Panc1 (cell line): ENCODE data around the gene SLC9A3. TPM values are rescaled to one million over a fixed set of nuclear protein-coding genes. Genes with fewer than 3 reads are reported as not detected.

Experiments
- ATAC-seq: fragments of 200-7000 bp; cut with Tn5 transposase; 2 replicates; pipeline ENCODE4 v1.9.1; 2020; ENCODE audit warnings: mild to moderate bottlenecking, moderate library complexity
- BruUV-seq: library from RNA; stranded (reverse); fragments of 400-500 nt; replicated peaks from 2 replicates; lab custom pipeline; 2021; lab: Mats Ljungman, UMichigan
- CTCF ChIA-PET: fragments of 300-600 bp; sonication (Branson Sonifier 250); formaldehyde crosslinking; loops from one replicate; lab custom pipeline; 2022; ENCODE audit warnings: antibody characterized with exemption; lab: Charles Lee
- POLR2A ChIA-PET: fragments of 300-600 bp; sonication (Branson Sonifier 250); formaldehyde crosslinking; loops from one replicate; lab custom pipeline; 2022; ENCODE audit warnings: antibody characterized with exemption; lab: Charles Lee
- DNase-seq: peaks from one replicate; pipeline ENCODE4 v3.0.0-alpha.2; 2010; ENCODE audit warnings: low read depth, low spot score
- H3K27ac ChIP-seq: 2 replicates; pipeline ENCODE4 v1.5.1; 2011; ENCODE audit warnings: mild to moderate bottlenecking, low read length, inconsistent platforms
- H3K27me3 ChIP-seq: fragments of 200-500 bp; sonication (Bioruptor generic); 2 replicates; pipeline ENCODE4 v1.6.0; 2014; ENCODE audit warnings: low read length, inconsistent platforms; ENCODE audit not compliant: control insufficient read depth, insufficient read depth
- H3K36me3 ChIP-seq: fragments of 200-500 bp; sonication (Bioruptor generic); 2 replicates; pipeline ENCODE4 v1.5.1; 2014; ENCODE audit warnings: inconsistent platforms, mild to moderate bottlenecking, low read length, moderate library complexity; ENCODE audit not compliant: control insufficient read depth, insufficient read depth
- H3K4me1 ChIP-seq: 2 replicates; pipeline ENCODE4 v1.5.1; 2011; ENCODE audit warnings: inconsistent platforms, mild to moderate bottlenecking, low read length, moderate library complexity; ENCODE audit not compliant: control insufficient read depth, insufficient read depth
- H3K4me3 ChIP-seq, 2 experiments: 2 replicates each; pipeline ENCODE4 v1.5.1; 2011 to 2012; ENCODE audit warnings: low read depth in 2 of 2, low read length in 2 of 2, mild to moderate bottlenecking in 2 of 2, inconsistent platforms in 1 of 2, moderate library complexity in 1 of 2
- H3K9me3 ChIP-seq: fragments of 200-500 bp; sonication (Bioruptor generic); 2 replicates; pipeline ENCODE4 v1.5.1; 2014; ENCODE audit warnings: low read depth, mild to moderate bottlenecking, inconsistent platforms, low read length, moderate library complexity; ENCODE audit not compliant: control insufficient read depth, insufficient read depth
- POLR2AphosphoS5 ChIP-seq: IDR thresholded peaks from 2 replicates; pipeline ENCODE4 v1.6.1; 2012; ENCODE audit warnings: mild to moderate bottlenecking, low read depth, low read length, moderate library complexity
- SIN3A ChIP-seq: IDR thresholded peaks from 2 replicates; pipeline ENCODE4 v1.6.1; 2012; ENCODE audit warnings: low read depth, mild to moderate bottlenecking, low read length, moderate library complexity, borderline replicate concordance; ENCODE audit not compliant: insufficient read depth
- TCF7L2 ChIP-seq: IDR thresholded peaks from 2 replicates; pipeline ENCODE4 v1.6.1; 2011; ENCODE audit warnings: mild to moderate bottlenecking, low read depth, low read length, inconsistent platforms
- in situ Hi-C: cut with HindIII; loops from 2 replicates; pipeline ENCODE4 v1.10.0; 2016; ENCODE audit warnings: low sequenced_read_pairs, low pct_unique_long_range_greater_than_20kb
- intact Hi-C: fragments of 100-400 bp; cut with micrococcal nuclease; formaldehyde crosslinking; loops from one replicate; pipeline ENCODE4 v1.10.0; 2022; ENCODE audit not compliant: unreplicated experiment
- total RNA-seq: library from RNA; stranded (reverse); gene quantifications from one replicate; pipeline ENCODE4 v1.2.1, GENCODE V29; 2021; ENCODE audit not compliant: unreplicated experiment
- TF ChIP-seq, protein P1 (sequence below): fragments of 450-650 bp; IDR thresholded peaks from 2 replicates; pipeline ENCODE4 v1.5.1; 2017; ENCODE audit warnings: mild to moderate bottlenecking
- TF ChIP-seq, protein P2 (sequence below), 2 experiments: IDR thresholded peaks; 2 replicates each; pipeline ENCODE4 v1.6.1; 2011 to 2012; ENCODE audit warnings: low read depth in 2 of 2, control low read depth in 1 of 2, low read length in 1 of 2, mild to moderate bottlenecking in 1 of 2, moderate library complexity in 1 of 2; ENCODE audit not compliant: insufficient read depth in 1 of 2

The SLC9A3 gene
- total RNA-seq, 1 experiment from 2014 or later = 2.0 TPM

DNA sequence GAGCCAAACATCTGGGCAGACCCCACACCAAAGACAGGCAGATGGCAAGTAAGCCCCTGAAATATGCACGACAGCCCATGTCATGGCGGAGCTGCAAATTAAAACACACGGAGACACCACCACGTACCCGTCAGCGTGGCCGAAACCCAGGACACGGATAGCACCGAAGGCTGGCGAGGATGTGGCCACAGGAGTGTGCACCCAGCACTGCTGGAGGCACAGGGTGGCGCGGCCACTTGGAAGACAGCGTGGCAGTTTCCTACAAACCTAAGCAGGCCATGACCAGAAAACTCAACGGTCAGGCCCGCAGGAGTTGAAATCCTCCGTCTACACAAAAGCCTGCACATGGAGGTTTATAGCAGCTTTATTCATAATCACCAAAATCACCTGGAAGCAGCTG, 12.8 kb downstream of the SLC9A3 start:
- no peak for TF ChIP-seq SIN3A
- no peak for TF ChIP-seq POLR2AphosphoS5
- TF ChIP-seq, protein P1, sequence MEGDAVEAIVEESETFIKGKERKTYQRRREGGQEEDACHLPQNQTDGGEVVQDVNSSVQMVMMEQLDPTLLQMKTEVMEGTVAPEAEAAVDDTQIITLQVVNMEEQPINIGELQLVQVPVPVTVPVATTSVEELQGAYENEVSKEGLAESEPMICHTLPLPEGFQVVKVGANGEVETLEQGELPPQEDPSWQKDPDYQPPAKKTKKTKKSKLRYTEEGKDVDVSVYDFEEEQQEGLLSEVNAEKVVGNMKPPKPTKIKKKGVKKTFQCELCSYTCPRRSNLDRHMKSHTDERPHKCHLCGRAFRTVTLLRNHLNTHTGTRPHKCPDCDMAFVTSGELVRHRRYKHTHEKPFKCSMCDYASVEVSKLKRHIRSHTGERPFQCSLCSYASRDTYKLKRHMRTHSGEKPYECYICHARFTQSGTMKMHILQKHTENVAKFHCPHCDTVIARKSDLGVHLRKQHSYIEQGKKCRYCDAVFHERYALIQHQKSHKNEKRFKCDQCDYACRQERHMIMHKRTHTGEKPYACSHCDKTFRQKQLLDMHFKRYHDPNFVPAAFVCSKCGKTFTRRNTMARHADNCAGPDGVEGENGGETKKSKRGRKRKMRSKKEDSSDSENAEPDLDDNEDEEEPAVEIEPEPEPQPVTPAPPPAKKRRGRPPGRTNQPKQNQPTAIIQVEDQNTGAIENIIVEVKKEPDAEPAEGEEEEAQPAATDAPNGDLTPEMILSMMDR = no peak
- TF ChIP-seq TCF7L2 = no peak
- TF ChIP-seq, protein P2, sequence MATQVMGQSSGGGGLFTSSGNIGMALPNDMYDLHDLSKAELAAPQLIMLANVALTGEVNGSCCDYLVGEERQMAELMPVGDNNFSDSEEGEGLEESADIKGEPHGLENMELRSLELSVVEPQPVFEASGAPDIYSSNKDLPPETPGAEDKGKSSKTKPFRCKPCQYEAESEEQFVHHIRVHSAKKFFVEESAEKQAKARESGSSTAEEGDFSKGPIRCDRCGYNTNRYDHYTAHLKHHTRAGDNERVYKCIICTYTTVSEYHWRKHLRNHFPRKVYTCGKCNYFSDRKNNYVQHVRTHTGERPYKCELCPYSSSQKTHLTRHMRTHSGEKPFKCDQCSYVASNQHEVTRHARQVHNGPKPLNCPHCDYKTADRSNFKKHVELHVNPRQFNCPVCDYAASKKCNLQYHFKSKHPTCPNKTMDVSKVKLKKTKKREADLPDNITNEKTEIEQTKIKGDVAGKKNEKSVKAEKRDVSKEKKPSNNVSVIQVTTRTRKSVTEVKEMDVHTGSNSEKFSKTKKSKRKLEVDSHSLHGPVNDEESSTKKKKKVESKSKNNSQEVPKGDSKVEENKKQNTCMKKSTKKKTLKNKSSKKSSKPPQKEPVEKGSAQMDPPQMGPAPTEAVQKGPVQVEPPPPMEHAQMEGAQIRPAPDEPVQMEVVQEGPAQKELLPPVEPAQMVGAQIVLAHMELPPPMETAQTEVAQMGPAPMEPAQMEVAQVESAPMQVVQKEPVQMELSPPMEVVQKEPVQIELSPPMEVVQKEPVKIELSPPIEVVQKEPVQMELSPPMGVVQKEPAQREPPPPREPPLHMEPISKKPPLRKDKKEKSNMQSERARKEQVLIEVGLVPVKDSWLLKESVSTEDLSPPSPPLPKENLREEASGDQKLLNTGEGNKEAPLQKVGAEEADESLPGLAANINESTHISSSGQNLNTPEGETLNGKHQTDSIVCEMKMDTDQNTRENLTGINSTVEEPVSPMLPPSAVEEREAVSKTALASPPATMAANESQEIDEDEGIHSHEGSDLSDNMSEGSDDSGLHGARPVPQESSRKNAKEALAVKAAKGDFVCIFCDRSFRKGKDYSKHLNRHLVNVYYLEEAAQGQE (IDR thresholded peaks at IDR 0.05; ENCODE audit: insufficient read depth in 1 of 2, low read depth in 2 of 2, low read length in 1 of 2) = no peak
- POLR2A ChIA-PET = no interaction called here
- Histone ChIP-seq H3K27ac (no peak overlapping the region), H3K4me3 (no peak overlapping the region), H3K9me3 (no peaks in the 10 kb centered on the region), H3K36me3 (no peaks in the 10 kb centered on the region), H3K4me1 (peaks cover 1% of the 10 kb centered on the region), H3K27me3 (no peaks in the 10 kb centered on the region)
- intact Hi-C loops (no loop called here), in situ Hi-C loops (no loop called here)
- no peak for ATAC-seq
- CTCF ChIA-PET = no interaction called here
- DNase-seq = no peak
- BruUV-seq = no TSS peak

DNA sequence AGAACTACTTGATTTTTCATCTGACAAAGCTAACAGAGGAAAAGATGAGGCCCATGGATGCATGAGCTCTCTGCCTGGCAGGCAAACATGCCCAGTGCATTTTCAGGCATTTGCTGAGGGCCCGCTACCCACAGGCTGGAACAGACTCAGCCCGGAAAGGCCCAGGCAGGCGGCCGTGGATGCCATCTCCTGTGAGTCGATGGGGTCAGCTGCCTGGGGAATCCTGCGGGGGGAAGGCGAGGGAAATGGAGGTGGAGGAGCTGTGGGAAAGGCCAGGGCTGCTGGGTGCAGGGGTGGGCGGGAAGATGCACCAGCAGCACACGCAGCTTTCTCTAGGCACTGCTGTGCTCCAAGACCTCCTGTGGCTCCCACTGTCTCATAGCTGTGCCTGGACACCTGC, 13.7 kb downstream of the SLC9A3 start:
- no peak for ATAC-seq
- BruUV-seq = no TSS peak
- no peak for TF ChIP-seq POLR2AphosphoS5
- TF ChIP-seq TCF7L2 = no peak
- TF ChIP-seq, protein P1 = no peak
- TF ChIP-seq SIN3A = no peak
- TF ChIP-seq, protein P2 (IDR thresholded peaks at IDR 0.05; ENCODE audit: insufficient read depth in 1 of 2, low read depth in 2 of 2, low read length in 1 of 2) = no peak
- no peaks in the 10 kb centered on the region for H3K27me3 ChIP-seq
- H3K27ac ChIP-seq = no peak overlapping the region
- no peaks in the 10 kb centered on the region for H3K36me3 ChIP-seq
- POLR2A ChIA-PET = no interaction called here
- in situ Hi-C loops (no loop called here), intact Hi-C loops (no loop called here)
- CTCF ChIA-PET = no interaction called here
- peaks cover 9% of the 10 kb centered on the region for H3K4me1 ChIP-seq
- no peak for DNase-seq
- H3K9me3 ChIP-seq = no peaks in the 10 kb centered on the region
- no peak overlapping the region for H3K4me3 ChIP-seq
